Body of pancreas (tissue), 4 donors: ENCODE results near the gene TGFBR3. TPM values are rescaled to one million over a fixed set of nuclear protein-coding genes. Genes with fewer than 3 reads are reported as not detected.

Experiments used
- ATAC-seq: fragments of 150-250 bp; one replicate; pipeline ENCODE4 v1.9.1; 2016
- DNase-seq, 4 donors: peaks; one replicate each; pipeline ENCODE4 v3.0.0-alpha.2; 2019
- H3K27ac ChIP-seq, 4 donors: fragments of 200-600 bp; sonication (generic); 1 replicate in 3 of 4; 2 replicates in 1 of 4; pipeline versions ENCODE4 v1.5.1 to v1.6.1; 2016 to 2019; ENCODE audit warnings: mild to moderate bottlenecking in 1 of 4, mixed read lengths in 1 of 4, moderate library complexity in 1 of 4
- H3K27me3 ChIP-seq, 2 donors: fragments of 200-600 bp; sonication (generic); one replicate each; pipeline ENCODE4 v1.6.0; 2016; ENCODE audit warnings: mild to moderate bottlenecking in 1 of 2
- H3K36me3 ChIP-seq, 2 donors: fragments of 200-600 bp; sonication (generic); replicated peaks in 1 of 2; 2 replicates each; pipeline ENCODE4 v1.5.1; 2016; ENCODE audit warnings: low read depth in 2 of 2; ENCODE audit not compliant: insufficient read depth in 1 of 2
- H3K4me1 ChIP-seq: fragments of 200-600 bp; sonication (generic); one replicate; pipeline ENCODE4 v1.6.0; 2016
- H3K4me3 ChIP-seq, 2 donors: fragments of 200-600 bp; sonication (generic); 1 replicate in 1 of 2; 2 replicates in 1 of 2; pipeline ENCODE4 v1.5.1; 2016 to 2019
- H3K9me3 ChIP-seq, 3 donors: fragments of 200-600 bp; sonication (generic); 1 replicate in 2 of 3; 2 replicates in 1 of 3; pipeline ENCODE4 v1.5.1; 2016
- CTCF ChIP-seq, 7 experiments: fragments of 450-650 bp in 4 of 7; fragments of 200-600 bp in 3 of 7; sonication (generic) in 3 of 7; IDR thresholded peaks; one replicate each; pipeline ENCODE4 v1.5.1; 2016 to 2019; ENCODE audit warnings: antibody characterized with exemption in 7 of 7
- POLR2A ChIP-seq, 3 donors: fragments of 450-650 bp; IDR thresholded peaks; one replicate each; pipeline ENCODE4 v1.6.1; 2016; ENCODE audit warnings: antibody characterized with exemption in 3 of 3, mild to moderate bottlenecking in 2 of 3
- WGBS, 2 donors: methylation state at CpG; one replicate each; pipeline ENCODE4 v1.1.5; 2017; 5-methylcytosine and 5-hydroxymethylcytosine counted together
- intact Hi-C: fragments of 100-400 bp; cut with DNase I; formaldehyde crosslinking; loops from one replicate; pipeline ENCODE4 v1.15.1; 2023
- total RNA-seq, 2 donors: library from RNA; depleted of rRNA; stranded (reverse); fragments of >200 nt; gene quantifications; one replicate each; pipeline ENCODE4 v1.1.0, GENCODE V29; 2016

The TGFBR3 gene
- total RNA-seq, 2 donors from 2014 or later, result 52.4 to 63.6 TPM

GRCh38 chr1:91787919-91788318 lies 98.0 kb downstream of the TGFBR3 start:
- H3K27me3 ChIP-seq, result no peaks in the 10 kb centered on the region
- no peak overlapping the region for H3K4me3 ChIP-seq
- TF ChIP-seq CTCF (IDR thresholded peaks at IDR 0.05) (no peak), POLR2A (IDR thresholded peaks at IDR 0.05) (no peak)
- ATAC-seq (no peak), DNase-seq (no peak)
- WGBS, 2 donors, result 92 to 93% methylated on average over 3 of the region's 3 CpGs
- H3K36me3 ChIP-seq, result no peaks in the 10 kb centered on the region
- H3K9me3 ChIP-seq, result no peaks in the 10 kb centered on the region
- peaks cover 29% of the 10 kb centered on the region for H3K4me1 ChIP-seq
- H3K27ac ChIP-seq, result no peak overlapping the region
- intact Hi-C loops, result no loop called here

GRCh38 chr1:91784616-91785015 lies 101.3 kb downstream of the TGFBR3 start:
- H3K36me3 ChIP-seq, result no peaks in the 10 kb centered on the region
- H3K4me3 ChIP-seq, result no peak overlapping the region
- no peak overlapping the region for H3K27ac ChIP-seq
- DNase-seq (no peak), ATAC-seq (no peak)
- 87% methylated on average over 4 of the region's 4 CpGs for WGBS, 2 donors
- TF ChIP-seq POLR2A (IDR thresholded peaks at IDR 0.05) (no peak), CTCF (IDR thresholded peaks at IDR 0.05) (no peak)
- no peaks in the 10 kb centered on the region for H3K9me3 ChIP-seq
- intact Hi-C loops, result no loop called here
- no peaks in the 10 kb centered on the region for H3K27me3 ChIP-seq
- H3K4me1 ChIP-seq, result peaks cover 15% of the 10 kb centered on the region

GRCh38 chr1:91784191-91784590 lies 101.8 kb downstream of the TGFBR3 start:
- ATAC-seq (no peak), DNase-seq (no peak)
- H3K4me1 ChIP-seq, result peaks cover 20% of the 10 kb centered on the region
- TF ChIP-seq CTCF (IDR thresholded peaks at IDR 0.05) (no peak), POLR2A (IDR thresholded peaks at IDR 0.05) (no peak)
- H3K27me3 ChIP-seq, result no peaks in the 10 kb centered on the region
- H3K9me3 ChIP-seq, result no peaks in the 10 kb centered on the region
- intact Hi-C loops, result no loop called here
- WGBS, 2 donors, result 95% methylated on average over 3 of the region's 3 CpGs
- H3K36me3 ChIP-seq, result no peaks in the 10 kb centered on the region
- H3K4me3 ChIP-seq, result no peak overlapping the region
- H3K27ac ChIP-seq, result no peak overlapping the region

DNA sequence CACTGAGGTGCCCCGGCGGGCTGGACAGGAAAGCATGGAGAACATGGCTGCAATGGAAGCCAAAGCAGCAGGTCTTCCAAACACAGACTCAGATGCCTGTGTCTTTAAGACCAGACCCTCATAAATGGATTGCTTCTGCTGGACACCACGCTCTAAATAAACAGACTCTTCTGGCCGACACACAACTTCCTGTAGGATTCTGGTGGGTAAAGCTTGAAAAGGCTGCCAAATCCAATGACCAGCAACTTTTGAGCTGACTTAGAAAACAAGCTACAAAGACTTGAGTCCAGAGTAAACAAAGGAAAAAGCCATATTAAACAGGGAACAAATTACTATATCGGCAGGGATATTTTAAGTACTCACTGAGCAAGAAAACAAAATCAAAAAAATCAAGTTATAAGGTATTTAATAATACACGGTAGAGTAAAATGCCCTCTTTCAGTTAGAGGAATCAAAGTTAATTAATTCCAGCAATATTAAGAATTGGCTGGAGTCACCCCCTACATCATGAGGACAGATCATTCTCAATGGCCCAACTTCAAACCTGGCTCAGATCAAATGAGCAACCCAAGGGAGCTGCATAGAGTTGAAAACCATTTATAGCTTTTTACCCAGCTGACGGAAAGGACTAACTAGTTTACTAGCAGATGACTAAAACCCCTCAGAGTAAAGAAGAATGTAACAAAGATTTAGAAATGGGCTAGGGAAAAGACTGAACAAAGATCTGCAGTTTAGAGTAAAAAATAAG lies 102.4 kb downstream of the TGFBR3 start:
- no peaks in the 10 kb centered on the region for H3K27me3 ChIP-seq
- H3K27ac ChIP-seq, result peak overlapping the region in 1 of 4 donors; percentile 7
- TF ChIP-seq CTCF (IDR thresholded peaks at IDR 0.05), result no peak
- no peak for TF ChIP-seq POLR2A (IDR thresholded peaks at IDR 0.05)
- no peak overlapping the region for H3K4me3 ChIP-seq
- DNase-seq (no peak), ATAC-seq (no peak)
- no peaks in the 10 kb centered on the region for H3K36me3 ChIP-seq
- intact Hi-C loops, result no loop called here
- no peaks in the 10 kb centered on the region for H3K9me3 ChIP-seq
- 79 to 83% methylated on average over 7 of the region's 7 CpGs for WGBS, 2 donors
- peaks cover 25% of the 10 kb centered on the region for H3K4me1 ChIP-seq
